ENCODE results near the gene EIF4ENIF1.
"Not testable (repeated sequence)": the region's sequence is repeated elsewhere in the genome, so short reads cannot be mapped to it uniquely, and the experiment has no call there.

EIF4ENIF1 gene

DNA sequence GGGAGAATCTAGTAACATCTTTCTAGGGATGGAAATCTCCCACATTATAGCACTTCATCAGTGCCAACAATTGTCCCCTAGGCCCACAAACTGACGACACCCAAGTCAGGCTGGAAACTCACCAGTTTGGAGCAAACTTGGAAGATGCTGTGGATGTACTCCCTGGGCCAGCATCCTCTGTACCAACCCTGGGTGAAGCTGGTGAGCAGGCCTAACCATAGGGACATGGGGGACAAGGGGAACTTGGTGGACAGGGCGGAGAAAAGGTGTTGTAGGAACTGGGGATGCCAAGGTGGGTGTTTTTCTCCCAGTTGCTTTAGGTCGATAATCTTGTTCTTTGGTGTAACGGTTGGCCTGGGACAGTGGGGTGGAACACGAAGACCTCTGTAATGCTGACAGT is 48.0 kb downstream of the EIF4ENIF1 start:
- DNase-seq (ENCODE audit: low spot score): no peak

DNA sequence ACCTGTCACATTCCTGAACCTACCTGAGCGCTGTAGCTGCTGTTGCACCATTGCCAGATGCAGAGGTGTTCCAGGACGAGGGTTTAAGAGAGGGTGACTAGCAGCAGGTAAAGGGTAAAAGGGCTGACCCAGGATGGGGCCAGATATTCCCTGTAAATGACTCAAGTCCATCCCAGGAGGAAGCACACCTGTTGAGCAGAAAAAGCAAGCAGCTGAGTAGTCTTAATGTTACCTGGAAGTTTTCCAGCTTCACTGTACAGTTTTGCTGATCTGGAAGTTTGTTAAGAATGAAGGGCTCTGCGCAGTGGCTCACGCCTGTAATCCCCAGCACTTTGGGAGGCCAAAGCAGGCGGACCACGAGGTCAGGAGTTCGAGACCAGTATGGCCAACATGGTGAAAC is 49.0 kb downstream of the EIF4ENIF1 start:
- DNase-seq (ENCODE audit: low spot score): no peak

DNA sequence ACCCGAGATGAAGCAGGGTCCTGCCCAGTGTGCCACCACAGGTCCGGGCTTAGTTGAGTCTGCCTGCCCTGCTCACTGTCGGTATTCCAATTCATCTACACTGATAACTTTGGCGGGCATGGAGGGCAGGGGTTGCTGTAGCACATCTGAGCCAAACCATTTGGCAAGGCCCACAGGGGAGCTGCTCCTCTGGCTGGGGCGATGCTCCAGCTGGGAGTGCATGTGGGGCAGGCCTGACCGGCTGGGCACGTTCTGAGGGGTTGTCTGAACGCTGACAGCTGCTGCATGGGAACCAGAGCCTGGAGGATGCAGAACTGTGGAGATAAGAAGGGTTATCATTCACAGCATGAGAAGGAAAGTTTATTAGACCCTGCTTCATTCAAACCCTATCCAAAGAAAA is 49.8 kb downstream of the EIF4ENIF1 start:
- no peak for DNase-seq (ENCODE audit: low spot score)

DNA sequence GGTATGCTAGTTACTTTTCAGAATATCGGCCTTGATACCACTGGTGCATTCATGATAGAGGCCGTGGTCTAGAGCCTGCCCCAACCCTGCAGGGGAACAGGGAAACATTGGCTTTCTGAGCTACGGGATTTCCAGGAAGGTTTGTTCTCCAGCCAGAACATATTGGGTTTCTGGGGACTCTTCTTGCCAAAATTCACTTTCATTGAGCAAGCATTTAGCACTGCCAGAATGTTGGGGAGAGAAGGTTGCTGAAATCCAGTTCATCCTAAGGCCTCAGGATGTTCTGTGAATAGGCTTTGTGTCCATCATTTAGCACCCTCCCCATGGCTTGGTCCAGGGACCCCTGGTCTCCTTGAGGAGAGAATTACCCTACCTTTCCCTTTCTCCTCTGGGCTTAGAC is 53.5 kb downstream of the EIF4ENIF1 start:
- no peak for DNase-seq (ENCODE audit: low spot score)

DNA sequence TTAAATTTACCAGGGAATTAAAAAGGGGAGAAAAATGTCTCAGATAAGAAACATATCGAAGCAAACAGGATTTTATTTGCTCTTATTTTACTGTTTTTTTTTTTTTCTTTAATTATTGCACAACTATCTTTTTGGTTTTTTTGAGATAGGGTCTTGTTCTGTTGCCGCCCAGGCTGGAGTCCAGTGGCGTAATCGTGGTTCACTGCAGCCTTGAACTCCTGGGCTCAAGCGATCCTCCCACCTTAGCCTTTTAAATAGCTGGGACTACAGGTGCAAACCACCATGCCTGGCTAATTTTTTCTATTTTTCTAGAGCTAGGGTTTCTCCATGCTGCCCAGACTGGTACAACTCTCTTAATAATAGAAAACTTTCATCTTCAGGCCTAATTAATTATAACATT is 57.7 kb downstream of the EIF4ENIF1 start:
- DNase-seq (ENCODE audit: low spot score): no peak

DNA sequence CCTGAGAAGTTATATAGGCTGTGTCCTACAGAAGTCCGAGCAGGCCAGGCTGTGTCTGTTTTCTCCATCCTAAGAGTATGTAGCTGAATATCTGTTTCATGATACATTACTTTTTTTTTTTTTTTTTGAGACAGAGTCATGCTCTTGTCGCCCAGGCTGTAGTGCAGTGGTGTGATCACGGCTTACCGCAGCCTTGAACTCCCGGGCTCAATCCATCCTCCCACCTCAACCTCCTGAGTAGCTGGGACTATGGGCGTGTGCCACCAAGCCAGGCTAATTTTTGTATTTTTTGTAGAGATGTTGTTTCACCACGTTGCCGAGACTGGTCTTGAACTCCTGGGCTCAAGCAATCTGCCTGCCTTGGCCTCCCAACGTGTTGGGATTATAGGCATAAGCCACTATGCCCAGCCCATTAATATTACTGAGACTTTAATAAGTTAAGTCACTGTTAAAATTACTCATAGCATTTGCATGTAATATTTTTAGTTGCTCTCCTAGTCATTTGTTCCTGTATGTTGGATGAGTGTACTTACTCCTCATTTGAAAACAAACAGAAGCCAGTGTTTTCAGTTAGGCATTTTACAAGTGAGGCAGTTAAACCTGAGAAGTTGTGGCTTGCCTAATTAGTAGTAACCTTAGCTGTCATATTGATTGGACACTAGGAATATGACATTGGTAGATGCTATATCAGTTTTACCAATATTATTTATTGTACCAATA is 64.2 kb downstream of the EIF4ENIF1 start:
- DNase-seq (ENCODE audit: low spot score): no peak

DNA sequence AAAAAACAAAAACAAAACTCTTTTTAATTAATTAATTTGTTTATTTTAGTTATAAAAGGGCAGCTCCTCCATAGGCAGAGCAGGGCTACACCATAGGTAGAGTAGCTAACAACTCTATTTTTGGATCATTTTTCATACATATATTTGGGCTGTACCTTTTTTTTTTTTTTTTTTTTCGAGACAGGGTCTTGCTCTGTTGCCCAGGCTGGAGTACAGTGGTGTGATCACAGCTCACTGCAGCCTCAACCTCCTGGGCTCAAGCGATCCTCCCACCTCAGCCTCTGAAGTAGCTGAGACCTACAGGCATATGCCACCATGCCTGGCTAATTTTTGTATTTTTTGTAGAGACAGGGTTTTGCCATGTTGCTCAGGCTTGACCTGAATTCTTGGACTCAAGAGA is 87.3 kb downstream of the EIF4ENIF1 start:
- DNase-seq (ENCODE audit: low spot score): not testable (repeated sequence)

DNA sequence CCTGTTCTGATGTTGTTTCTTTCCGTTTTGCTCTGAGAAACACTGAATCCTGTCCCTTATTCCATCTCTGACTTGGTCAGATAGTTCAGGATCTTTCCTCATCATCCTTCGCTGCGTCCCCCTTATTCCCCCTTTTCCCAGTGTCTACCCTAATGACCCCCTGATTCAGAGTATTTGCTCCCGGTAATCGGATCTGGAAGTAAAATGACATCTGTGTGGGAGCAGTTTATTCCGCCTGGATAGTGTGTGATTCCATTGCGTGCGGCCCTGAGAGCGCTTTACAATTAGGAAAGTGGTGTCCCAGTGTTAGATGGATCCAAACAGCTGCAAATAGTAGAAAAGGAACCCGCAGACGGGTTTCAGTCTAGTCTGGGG is 89.6 kb downstream of the EIF4ENIF1 start:
- no peak for DNase-seq (ENCODE audit: low spot score)

DNA sequence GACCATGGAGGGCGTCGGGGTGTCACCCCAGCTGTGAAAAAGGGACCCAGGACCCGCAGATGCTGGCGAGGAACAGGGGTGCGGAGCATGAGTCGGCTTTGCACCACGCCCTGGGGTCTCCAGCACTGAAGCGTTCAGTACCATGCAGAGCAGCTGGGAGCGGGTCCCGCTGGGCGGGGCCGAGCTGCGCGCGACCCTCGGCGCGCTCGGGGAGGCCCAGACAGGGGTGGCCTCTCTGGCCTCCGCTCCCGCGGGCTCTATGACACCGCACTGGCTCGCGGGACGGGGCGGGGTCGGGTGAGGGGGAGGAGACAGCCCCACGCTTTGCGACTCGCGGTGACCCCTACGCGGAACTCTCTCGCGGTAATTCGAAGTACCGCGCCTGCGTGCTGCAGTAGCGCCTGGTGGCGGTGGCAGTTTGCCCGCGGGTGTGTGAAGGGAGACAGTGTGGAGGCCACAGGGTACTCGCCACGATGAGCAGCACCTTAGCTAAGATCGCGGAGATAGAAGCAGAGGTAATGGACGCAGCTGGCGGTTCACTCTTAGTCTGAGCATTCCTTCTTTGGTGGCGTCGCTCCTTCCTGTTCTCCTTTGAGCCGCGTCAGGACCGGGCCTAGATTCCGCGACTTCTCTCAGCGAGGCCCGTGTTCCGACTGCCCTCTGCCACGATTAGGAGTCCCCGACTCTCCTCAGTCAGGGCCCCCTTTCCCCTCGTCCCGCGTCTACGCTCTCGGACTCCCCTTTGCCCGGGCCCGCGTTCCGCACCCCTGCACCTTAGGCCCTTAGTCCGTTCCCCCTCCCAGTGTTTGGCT is 90.2 kb downstream of the EIF4ENIF1 start, which contains the start of gene DRG1:
Gene DRG1 (plus strand): TSS at position 394 of the 812 bp plus-strand sequence. CDS start 80 bp downstream, at position 474.
- peak; percentile 85 for DNase-seq (ENCODE audit: low spot score)

DNA sequence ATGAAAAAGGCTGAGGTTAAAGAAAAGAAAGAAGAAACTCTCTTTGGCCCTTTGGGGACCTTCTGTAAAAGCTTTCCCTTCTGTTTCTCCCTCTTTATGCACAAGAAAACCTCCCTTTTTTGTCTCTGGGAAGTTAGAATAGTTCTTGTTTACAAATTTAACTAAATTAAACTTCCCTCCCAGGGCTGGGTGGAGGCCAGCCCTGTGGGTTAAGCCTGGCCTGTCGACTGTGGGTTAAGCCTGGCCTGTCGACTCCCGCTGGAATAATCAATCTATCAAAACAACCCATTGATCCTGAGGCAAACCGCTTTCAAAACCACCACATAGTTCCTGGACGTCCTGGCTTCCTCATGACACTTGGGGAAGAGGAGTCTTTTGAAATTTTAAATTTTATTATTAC is 91.4 kb downstream of the EIF4ENIF1 start:
- no peak for DNase-seq (ENCODE audit: low spot score)

DNA sequence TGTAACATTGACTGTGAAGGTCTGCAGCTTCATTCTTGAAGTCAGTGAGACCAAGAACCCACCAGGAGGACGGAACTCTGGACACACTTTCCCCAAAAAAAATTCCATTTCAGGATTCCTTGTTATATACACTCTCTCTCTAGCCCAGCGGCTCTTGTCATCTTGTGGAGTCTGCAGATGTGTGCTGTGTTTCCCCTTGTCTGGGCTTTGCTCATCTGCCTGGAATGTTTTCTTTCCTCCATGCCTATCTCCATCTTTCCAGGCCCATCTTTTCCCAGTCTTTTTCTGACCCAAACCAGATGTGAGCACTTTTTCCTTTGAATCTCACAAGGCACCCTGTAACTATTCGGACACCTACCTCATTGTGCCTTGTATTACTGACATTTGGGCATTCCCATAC is 95.3 kb downstream of the EIF4ENIF1 start:
- no peak for DNase-seq (ENCODE audit: low spot score)

DNA sequence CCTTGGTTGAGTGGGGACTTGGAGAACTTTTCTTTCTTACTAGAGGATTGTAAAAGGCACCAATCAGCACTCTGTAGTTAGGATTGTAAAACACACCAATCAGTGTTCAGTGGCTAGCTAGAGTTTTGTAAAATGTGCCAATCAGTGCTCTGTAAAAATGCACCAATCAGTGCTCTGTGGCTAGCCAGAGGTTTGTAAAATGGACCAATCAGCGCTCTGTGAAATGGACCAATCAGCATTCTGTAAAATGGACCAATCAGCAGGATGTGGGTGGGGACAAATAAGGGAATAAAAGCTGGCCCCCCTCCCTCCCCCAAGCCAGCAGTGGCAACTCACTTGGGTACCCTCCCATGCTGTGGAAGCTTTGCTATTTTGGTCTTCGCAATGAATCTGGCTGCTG is 95.7 kb downstream of the EIF4ENIF1 start:
- no peak for DNase-seq (ENCODE audit: low spot score)
